ENCODE results near the gene BBX. TPM values are rescaled to one million over a fixed set of nuclear protein-coding genes. Genes with fewer than 3 reads are reported as not detected.

The BBX gene
- total RNA-seq, 6 donors from 2014 or later: 35.0 to 65.0 (median 42.8) TPM

GRCh38 chr3:107803170-107803569 lies 280.4 kb downstream of the BBX start:
- Histone ChIP-seq H3K9me3 (no peaks in the 10 kb centered on the region), H3K4me3 (no peak overlapping the region), H3K4me1 (no peaks in the 10 kb centered on the region), H3K27me3 (no peaks in the 10 kb centered on the region), H3K36me3 (peaks cover 26 to 74% (median 37%) of the 10 kb centered on the region in 4 donors), H3K27ac (no peak overlapping the region)
- TF ChIP-seq POLR2A (IDR thresholded peaks at IDR 0.05): no peak
- TF ChIP-seq POLR2AphosphoS5 (IDR thresholded peaks at IDR 0.05): no peak
- no peak for TF ChIP-seq CTCF (IDR thresholded peaks at IDR 0.05)
- TF ChIP-seq EP300 (IDR thresholded peaks at IDR 0.05): no peak
- WGBS, 2 donors: 94 to 95% methylated on average over 3 of the region's 3 CpGs
- ATAC-seq (ENCODE audit: low FRiP score in 2 of 2): no peak
- no peak for DNase-seq

DNA sequence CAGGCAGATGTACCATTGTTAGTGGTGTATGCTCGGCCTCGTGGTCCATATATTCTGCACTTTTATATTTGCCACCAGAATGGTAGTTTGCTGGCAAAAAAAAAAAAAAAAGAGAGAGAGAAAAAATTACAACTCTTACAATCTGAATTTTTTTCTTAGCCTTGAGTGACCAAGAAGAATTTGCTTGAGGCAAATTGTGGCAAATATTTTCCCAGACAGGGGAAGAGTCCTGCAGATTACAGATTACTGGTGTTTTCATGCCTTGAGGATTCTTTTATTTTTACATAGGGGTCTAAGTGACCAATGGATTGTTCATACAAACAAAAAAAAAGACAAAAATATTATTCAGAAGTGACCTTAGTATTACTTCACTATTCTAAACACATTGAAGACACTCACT lies 283.3 kb downstream of the BBX start:
- peaks cover 17 to 59% (median 30%) of the 10 kb centered on the region in 4 donors for H3K36me3 ChIP-seq
- H3K9me3 ChIP-seq: no peaks in the 10 kb centered on the region
- ATAC-seq (ENCODE audit: low FRiP score in 2 of 2): no peak
- no peaks in the 10 kb centered on the region for H3K4me1 ChIP-seq
- H3K27me3 ChIP-seq: no peaks in the 10 kb centered on the region
- no peak for DNase-seq
- no peak overlapping the region for H3K4me3 ChIP-seq
- 94 to 98% methylated on average over 2 of the region's 2 CpGs for WGBS, 2 donors
- no peak overlapping the region for H3K27ac ChIP-seq
- TF ChIP-seq EP300 (IDR thresholded peaks at IDR 0.05): no peak
- TF ChIP-seq CTCF (IDR thresholded peaks at IDR 0.05): no peak
- no peak for TF ChIP-seq POLR2AphosphoS5 (IDR thresholded peaks at IDR 0.05)
- TF ChIP-seq POLR2A (IDR thresholded peaks at IDR 0.05): no peak

DNA sequence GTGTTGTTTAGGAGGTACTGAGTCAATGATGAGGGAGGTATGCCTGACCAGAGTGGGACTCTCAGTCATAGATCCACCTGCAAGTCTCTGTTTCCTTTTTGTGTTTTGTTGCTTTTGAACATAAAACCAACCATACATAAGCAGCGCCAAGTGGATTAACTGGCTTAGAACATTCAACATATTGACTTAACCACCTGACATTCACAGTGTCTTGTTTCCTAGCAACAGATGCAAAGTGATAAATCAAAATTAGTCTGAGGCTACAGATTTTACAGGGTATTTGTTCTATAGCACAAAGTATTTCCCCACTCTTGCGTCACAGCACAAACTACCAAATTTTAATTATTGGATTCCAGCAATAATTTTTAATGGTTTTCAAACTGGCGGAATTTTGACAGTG lies 283.8 kb downstream of the BBX start:
- ATAC-seq (ENCODE audit: low FRiP score in 2 of 2) (no peak), DNase-seq (no peak)
- Histone ChIP-seq H3K4me3 (no peak overlapping the region), H3K27me3 (no peaks in the 10 kb centered on the region), H3K9me3 (no peaks in the 10 kb centered on the region), H3K27ac (no peak overlapping the region), H3K4me1 (no peaks in the 10 kb centered on the region), H3K36me3 (peaks cover 11 to 53% (median 25%) of the 10 kb centered on the region in 4 donors)
- 94 to 96% methylated on average over 3 of the region's 3 CpGs for WGBS, 2 donors
- TF ChIP-seq EP300 (IDR thresholded peaks at IDR 0.05): no peak
- TF ChIP-seq POLR2A (IDR thresholded peaks at IDR 0.05): no peak
- no peak for TF ChIP-seq POLR2AphosphoS5 (IDR thresholded peaks at IDR 0.05)
- TF ChIP-seq CTCF (IDR thresholded peaks at IDR 0.05): no peak

- 74 to 83% methylated on average over 8 of the region's 8 CpGs for WGBS, 2 donors
- TF ChIP-seq POLR2AphosphoS5 (IDR thresholded peaks at IDR 0.05): no peak
- no peak for TF ChIP-seq POLR2A (IDR thresholded peaks at IDR 0.05)
- TF ChIP-seq CTCF (IDR thresholded peaks at IDR 0.05): no peak
- TF ChIP-seq EP300 (IDR thresholded peaks at IDR 0.05): no peak
- Histone ChIP-seq H3K27ac (no peak overlapping the region), H3K4me1 (no peaks in the 10 kb centered on the region), H3K27me3 (no peaks in the 10 kb centered on the region), H3K4me3 (no peak overlapping the region), H3K9me3 (no peaks in the 10 kb centered on the region), H3K36me3 (peaks cover 2 to 27% (median 7%) of the 10 kb centered on the region in 4 donors)
- no peak for ATAC-seq (ENCODE audit: low FRiP score in 2 of 2)
- DNase-seq: no peak
Measured at GRCh38 chr3:107810171-107811071, 287.7 kb downstream of the BBX start.

Measured in upper lobe of left lung (tissue), 6 donors.